GM18507 (cell line): ENCODE data around the gene HLA-DMA.

Source experiments
- DNase-seq: peaks from one replicate; pipeline ENCODE4 v3.0.0; 2011; ENCODE audit warnings: low read depth; ENCODE audit not compliant: insufficient read length; ENCODE audit errors: extremely low spot score
- FAIRE-seq: peaks from 2 replicates; lab custom pipeline; 2011; peaks lifted over from hg19 to GRCh38; lab: Jason Lieb, UNC

HLA-DMA gene

GRCh38 chr6:32936239-32937152 is 16.4 kb downstream of the HLA-DMA start:
- no peak for DNase-seq
- FAIRE-seq, result no peak

GRCh38 chr6:32935551-32936238 is 17.2 kb downstream of the HLA-DMA start:
- no peak for FAIRE-seq
- no peak for DNase-seq

GRCh38 chr6:32933661-32934085 is 19.2 kb downstream of the HLA-DMA start:
- FAIRE-seq, result peak; percentile 92
- no peak for DNase-seq

GRCh38 chr6:32932132-32932868 is 20.6 kb downstream of the HLA-DMA start:
- DNase-seq, result no peak
- FAIRE-seq, result no peak

- FAIRE-seq, result no peak
- no peak for DNase-seq
Measured at GRCh38 chr6:32931211-32931610, 21.7 kb downstream of the HLA-DMA start.

GRCh38 chr6:32922083-32922482 is 30.8 kb downstream of the HLA-DMA start:
- FAIRE-seq (no peak), DNase-seq (no peak)

- no peak for FAIRE-seq
Measured at GRCh38 chr6:32920715-32921114, 32.2 kb downstream of the HLA-DMA start.

GRCh38 chr6:32912951-32913350 is 39.9 kb downstream of the HLA-DMA start:
- DNase-seq, result no peak
- FAIRE-seq, result no peak

More at GRCh38 chr6:32920715-32921114, 32.2 kb downstream of the HLA-DMA start:
- DNase-seq, result no peak

GRCh38 chr6:32908897-32909296 is 44.0 kb downstream of the HLA-DMA start:
- no peak for DNase-seq
- no peak for FAIRE-seq

- no peak for FAIRE-seq
- DNase-seq, result no peak
Measured at GRCh38 chr6:32906539-32906938, 46.4 kb downstream of the HLA-DMA start.

- FAIRE-seq (no peak), DNase-seq (no peak)
Measured at GRCh38 chr6:32905078-32905477, 47.8 kb downstream of the HLA-DMA start.

- no peak for DNase-seq
- no peak for FAIRE-seq
Measured at GRCh38 chr6:32903952-32904351, 48.9 kb downstream of the HLA-DMA start.
